ENCODE measurements around the gene FAM168B.

DNA sequence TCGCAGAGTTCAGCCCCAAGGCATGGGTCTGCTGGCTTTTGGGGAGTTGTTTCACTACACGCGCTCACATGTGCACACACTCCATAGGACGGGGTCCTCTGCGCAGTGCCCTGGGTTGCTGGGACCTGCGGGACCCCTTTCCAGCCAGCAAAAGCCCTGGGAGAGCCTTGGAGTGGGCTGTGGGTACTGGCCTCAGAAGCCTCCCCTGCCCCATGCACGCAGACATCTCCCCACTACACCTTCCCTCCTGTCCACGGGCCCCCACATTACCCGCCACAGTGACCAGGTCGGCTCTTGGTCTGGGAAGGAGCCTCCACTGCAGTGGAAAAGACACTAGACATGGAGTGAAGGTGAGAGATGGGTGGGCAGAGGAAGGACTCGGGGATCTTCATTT lies 48.5 kb downstream of the FAM168B start:
- no peak for TF ChIP-seq EZH2phosphoT487 (IDR thresholded peaks at IDR 0.05; ENCODE audit: low read length)
- TF ChIP-seq, protein P1, sequence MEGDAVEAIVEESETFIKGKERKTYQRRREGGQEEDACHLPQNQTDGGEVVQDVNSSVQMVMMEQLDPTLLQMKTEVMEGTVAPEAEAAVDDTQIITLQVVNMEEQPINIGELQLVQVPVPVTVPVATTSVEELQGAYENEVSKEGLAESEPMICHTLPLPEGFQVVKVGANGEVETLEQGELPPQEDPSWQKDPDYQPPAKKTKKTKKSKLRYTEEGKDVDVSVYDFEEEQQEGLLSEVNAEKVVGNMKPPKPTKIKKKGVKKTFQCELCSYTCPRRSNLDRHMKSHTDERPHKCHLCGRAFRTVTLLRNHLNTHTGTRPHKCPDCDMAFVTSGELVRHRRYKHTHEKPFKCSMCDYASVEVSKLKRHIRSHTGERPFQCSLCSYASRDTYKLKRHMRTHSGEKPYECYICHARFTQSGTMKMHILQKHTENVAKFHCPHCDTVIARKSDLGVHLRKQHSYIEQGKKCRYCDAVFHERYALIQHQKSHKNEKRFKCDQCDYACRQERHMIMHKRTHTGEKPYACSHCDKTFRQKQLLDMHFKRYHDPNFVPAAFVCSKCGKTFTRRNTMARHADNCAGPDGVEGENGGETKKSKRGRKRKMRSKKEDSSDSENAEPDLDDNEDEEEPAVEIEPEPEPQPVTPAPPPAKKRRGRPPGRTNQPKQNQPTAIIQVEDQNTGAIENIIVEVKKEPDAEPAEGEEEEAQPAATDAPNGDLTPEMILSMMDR (IDR thresholded peaks at IDR 0.05; ENCODE audit: low read length): no peak

All from MM.1S (cell line).